HG03571 (cell line): ENCODE measurements around the gene NRG3.
"Not testable (repeated sequence)": the region's sequence is repeated elsewhere in the genome, so short reads cannot be mapped to it uniquely, and the experiment has no call there.

ENCODE experiments used
- ATAC-seq: cut with Tn5 transposase; IDR thresholded peaks from one replicate; pipeline ENCODE4 v1.9.1; 2021; ENCODE audit not compliant: unreplicated experiment

Gene NRG3

DNA sequence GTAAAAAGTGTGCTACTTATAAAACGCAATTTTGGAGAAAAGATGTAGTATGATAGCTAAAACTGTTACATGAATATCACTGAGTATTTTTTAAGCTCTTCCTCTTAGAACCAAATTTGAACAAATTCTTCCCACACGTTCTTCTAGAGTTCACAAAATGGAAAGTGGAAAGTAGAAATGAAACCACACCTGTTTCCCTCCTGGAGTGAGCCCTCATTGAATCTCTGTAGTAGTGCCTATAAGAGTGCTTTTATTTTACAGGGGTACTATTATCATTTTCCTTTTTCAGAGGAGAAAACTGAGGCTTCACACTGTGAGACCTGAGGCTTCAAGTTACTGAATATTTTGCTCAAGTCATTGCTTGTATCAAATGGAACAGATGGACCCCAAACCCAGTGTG is 393.0 kb downstream of the NRG3 start:
- ATAC-seq, result no peak

DNA sequence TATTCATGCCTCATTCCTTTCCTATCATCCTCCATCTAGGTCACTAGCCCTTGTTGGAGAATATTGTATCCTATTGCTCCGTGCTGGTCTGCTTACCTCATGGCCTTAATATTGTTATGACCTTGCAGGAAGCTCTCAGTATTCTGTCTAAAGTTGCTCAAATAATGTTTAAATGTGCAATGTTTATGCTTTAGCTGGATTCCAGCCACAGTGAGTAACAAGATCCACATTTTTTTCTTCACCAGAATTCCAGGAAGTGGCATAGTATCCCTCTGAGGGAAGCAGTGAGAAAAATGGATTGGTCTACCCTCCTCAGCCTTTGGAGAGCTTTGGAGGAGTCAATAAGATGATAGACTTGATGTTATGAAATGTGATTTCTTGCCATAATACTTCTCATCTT is 402.6 kb downstream of the NRG3 start:
- no peak for ATAC-seq

DNA sequence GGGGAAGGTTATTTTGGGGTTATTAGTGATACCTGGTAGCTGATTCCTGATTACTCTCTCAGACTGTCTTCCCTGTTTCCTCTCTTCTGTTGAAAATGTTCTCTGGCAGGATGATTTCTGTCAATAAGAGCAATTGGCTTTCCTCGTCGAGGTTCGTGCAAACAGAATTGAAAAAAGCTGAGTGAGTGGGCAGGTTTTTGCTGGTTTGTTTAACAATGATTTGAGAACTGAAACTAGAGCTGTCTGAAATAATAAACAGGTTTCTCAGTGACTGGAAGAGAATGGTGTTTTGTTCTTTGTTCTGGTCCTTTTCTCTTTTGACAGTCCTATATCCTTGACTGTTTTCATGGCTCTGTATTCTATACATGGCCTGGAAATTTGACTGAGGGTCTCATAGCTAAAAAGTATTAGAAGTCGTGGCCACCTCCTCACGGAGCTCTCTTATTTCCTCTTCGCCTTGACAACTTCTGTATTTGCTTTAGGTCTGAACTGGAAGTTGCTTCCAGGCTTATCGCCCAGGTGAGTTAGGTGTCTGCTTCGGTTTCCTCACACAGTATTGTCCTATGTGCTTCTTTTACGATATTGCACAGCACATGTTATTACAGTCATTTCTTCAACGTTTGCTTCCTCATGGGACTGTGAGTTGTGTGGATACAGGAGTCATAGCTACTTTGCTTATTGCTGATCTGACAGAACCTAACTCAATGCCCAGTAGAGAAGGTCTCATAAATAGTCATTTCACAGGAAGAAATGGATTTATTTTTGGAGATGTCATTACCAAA is 403.6 kb downstream of the NRG3 start:
- no peak for ATAC-seq

DNA sequence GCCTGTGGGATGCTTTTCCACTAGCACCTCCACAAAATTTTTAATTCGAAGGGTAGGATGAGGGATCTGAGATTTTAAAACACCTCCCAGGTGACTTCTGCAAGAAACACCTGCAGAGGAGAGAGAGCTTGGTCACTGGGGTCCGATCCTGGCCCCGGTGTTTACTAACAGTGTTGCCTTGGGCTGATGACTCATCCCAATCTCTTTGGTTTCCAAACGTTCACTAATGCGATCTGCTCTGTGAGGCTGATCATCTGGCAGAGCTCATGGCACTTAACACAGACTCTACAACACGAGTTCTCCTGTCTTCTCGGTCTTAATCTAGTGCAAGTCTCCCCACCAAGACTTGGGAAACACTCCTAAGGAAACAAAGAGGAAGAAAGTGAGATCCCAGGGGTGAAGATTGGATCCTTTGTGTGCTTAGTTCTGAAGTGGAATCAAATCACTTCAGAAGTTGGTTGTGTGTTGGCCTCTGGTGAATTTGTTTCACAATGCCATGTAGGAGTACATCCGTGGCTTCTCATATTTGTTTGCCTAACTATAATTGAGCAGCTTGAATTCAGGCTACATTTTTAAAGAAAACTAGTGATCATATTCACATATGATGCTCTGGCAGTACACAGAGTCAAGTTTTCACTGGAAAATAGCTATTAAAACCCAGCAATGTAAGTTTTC is 407.9 kb downstream of the NRG3 start:
- no peak for ATAC-seq

DNA sequence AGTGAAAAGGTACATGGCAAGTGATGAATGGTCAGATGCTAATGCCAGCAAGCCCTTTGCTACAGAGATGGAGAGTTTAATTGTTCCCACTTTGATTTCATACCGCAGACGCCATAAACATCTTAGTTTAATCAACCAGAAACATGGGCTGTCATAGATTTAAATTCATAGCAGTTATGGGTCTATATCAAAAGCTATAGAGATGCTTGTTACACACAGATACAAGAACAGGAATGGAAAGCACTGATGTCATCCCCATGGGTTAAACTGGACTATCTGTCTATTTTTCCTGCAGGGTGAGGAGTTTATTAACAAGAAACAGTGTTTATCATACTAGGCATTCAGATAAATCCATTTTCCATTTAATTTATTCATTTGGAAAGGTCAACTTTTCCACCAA is 409.2 kb downstream of the NRG3 start:
- no peak for ATAC-seq

DNA sequence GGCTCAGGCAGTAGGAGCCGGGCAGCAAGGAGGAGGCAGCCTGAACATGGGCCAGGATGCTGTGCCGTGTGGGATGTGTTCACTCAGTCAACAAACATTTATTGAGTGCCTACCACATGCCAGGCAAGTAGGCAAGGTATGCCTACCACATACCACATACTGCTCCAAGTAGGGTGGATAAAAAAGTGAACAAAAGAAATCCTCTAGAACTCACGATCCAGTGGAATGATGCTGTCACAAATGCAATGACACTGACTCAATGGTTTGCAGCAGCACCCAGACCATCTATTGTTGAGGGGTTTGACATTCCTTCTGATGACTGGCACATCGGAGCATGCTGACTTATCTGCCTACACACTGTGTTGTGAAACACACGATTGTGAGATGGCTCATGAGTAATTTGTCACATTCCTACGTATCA is 413.5 kb downstream of the NRG3 start:
- ATAC-seq, result no peak

DNA sequence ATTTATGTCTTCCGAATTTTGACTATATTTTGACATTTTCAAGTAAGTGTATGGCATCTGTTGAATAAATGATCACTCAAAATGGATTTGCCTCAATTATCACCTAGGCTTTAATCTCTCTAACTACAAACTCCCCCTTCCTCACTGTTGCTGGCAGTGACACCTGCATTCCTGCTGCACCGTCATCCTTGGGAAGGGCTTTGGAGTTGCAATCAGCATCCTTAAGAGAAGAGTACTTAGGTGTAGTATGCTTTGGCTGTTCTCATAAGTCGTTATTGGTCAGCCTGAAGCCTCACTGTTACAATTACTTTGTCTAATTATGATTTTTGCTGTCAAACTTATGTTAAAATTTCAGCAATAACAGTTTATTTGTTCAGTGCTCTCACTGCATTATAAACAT is 415.0 kb downstream of the NRG3 start:
- ATAC-seq, result no peak

DNA sequence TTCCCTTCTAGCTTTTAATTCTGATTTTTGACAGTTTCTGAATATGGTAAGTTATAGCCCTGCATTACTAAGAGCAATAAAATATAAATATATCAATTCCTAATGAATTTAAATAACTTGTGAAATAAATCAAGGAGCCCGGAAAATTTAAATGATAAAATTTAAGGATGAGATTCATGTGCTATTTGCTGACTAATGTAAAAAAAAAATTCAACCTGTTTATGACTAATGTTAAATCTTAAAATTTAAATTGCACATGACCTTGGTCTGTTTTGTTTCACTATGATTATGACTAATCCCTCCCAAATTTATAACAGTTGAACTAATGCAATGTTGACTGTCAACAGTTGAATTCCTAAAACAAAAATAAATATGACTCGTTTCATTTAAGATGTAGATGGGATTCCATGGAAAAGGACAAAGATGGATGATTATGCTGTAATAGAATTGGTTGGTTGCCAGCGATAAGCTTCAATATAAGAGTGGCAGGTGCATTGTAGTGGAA is 419.9 kb downstream of the NRG3 start:
- ATAC-seq, result no peak

DNA sequence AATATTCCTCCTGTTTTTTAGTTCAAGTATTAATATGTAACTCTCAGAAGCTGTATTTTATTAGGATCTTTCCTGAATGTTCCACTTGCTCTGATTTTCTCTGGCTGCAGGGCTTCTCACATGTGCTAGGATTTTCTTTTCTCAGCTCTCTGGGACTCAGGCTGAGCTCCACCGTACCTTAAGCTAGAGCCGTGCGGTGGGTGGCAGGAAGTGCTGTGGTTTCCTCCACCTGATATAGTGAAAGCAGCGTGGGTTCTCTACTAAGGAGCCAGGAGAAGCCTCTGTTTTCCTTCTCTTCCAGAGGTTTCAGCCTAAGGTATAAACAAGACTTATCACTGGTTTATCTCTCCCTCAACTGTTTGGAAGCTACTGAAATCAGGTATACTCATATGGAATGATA is 433.6 kb downstream of the NRG3 start:
- no peak for ATAC-seq

DNA sequence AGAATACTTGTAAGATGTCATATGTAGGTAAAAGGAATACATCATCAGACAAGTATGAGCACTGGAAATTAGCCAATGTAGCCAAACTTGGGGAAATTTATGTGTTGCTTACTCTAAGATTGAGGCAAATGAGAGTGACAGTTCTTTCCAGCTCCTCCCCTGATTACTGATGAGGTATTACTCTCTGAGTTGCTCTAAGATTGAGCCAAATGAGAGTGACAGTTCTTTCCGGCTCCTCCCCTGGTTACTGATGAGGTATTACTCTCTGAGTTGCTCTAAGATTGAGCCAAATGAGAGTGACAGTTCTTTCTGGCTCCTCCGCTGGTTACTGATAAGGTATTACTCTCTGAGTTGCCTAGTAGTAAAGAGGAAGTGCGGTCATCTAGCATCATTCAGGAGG is 435.8 kb downstream of the NRG3 start:
- ATAC-seq, result no peak

DNA sequence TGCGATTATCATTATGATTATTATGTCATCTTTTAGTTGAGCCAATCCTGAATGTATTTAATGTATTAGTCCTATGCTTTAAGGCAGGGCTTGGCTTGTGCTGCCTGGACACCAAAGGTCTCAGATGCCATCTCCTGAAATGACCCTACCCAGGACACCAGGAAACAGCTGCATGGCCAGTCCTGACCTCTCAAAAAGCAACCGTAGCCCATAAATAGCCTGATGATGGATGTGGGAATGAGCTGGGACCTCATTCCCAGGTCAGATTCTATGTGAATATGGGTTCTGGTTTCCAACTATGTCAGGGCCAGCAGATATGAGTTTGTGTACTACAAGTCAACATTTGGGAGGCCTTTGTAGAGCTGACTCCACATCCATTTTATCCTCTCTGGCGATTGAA is 438.4 kb downstream of the NRG3 start:
- no peak for ATAC-seq

DNA sequence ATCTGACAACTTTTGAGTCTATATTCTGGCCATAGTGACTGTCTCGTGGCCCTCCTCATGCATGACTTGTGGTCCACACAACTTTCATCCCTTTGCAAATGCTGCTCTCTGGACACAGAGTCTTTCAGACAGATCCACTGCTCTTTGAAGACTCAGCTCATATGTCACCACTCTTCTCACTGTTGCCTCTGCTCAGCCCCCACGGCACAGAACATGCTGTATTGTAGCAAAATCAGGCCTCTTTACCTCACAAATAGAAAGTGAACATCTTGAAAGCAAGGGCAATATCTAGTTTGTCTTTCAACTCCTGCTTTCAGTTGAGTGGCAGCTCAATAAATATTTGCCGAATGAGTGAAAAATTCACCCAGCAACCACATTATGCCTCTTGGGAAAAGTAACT is 443.5 kb downstream of the NRG3 start:
- ATAC-seq, result no peak

DNA sequence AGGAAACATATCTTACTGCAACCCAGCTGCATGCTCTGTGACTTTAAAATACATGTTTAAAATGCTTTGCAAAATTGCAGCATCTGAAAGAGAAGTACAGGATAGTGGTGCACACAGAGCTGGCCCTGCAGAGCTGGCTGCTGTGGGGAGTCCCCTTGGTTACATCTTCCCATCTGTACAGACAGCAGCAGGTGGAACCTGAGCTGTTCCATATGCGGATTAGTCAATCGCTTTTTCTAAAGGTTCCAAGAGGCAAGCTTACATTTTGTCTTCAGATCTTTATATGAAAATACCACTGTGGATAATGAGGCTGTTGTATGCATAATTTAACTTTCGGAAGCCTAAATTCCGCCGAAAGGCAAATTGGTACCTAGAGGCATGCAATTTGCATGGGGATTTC is 444.1 kb downstream of the NRG3 start:
- no peak for ATAC-seq

DNA sequence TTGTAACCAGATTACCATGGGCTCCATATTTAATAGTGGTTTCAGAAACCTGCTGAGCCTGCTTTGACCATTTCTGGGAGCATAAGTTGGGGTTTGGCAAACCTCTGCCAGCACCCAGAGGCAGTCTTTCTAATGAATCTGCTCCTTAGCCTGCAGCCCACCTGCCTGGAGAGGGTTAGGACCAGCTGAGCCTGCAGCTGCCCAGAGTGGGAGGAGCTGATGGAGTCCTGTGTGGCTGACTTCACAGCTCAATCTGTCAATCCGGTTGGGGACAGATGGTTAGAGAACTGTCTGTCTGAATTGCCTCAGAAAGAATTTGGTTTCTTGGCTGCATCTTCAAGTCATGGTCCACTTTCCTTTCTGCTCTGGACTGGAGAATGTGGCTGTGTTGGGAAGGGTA is 444.6 kb downstream of the NRG3 start:
- no peak for ATAC-seq

DNA sequence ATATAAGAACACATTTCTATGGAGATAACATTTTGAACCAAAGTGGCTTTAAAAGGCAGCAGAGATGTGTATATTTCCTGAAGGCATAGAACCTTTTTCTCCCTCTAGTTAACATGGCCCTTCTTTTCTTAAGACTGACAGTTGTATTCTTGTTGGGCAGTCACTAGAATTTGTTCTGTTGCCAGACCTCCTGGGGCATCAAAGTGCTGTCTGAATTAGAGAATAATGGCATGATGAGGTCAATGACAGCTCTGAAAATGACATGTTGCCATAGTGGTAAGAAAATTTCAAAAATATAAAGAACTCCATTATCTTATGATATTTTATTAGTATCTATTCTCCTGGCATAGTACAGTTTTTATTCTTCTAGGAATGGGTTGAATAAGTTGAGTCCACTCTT is 446.7 kb downstream of the NRG3 start:
- no peak for ATAC-seq

DNA sequence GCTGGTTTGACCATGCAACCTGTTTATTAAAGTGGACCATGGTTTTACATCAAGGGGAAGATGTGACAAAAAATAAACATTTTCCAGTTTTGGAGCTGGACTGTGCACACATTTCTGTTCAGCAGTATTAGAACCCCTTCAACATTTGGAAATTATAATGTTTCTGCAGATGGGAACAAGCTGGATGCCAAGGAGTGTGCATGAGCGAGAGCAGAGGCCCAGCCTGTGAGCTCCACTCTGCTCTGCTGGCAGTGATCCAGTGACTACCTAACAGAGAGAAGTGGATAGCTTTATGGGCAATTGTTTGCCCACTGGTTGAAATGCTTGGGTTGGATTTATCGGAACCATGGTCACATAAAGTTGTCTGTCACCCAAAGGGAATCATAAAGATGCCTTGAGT is 456.7 kb downstream of the NRG3 start:
- ATAC-seq, result no peak

DNA sequence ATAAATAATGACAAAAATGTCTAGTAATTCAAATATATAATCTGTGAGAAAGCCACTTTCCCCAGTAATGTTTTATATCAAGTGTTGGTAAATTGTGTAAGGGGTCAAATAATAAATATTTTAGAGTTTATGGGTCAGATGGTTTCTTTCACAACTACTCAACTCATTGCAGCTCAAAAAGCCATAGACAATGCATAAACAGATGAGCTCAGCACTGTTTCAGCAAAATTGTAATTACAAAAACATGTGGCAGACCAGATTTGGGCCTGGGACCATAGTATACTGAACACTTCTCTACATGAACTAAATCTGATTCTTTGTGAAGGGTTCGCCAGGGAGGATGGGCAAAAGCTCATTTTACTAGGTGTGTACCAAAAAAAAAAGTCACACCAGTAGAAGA is 460.8 kb downstream of the NRG3 start:
- ATAC-seq, result no peak

DNA sequence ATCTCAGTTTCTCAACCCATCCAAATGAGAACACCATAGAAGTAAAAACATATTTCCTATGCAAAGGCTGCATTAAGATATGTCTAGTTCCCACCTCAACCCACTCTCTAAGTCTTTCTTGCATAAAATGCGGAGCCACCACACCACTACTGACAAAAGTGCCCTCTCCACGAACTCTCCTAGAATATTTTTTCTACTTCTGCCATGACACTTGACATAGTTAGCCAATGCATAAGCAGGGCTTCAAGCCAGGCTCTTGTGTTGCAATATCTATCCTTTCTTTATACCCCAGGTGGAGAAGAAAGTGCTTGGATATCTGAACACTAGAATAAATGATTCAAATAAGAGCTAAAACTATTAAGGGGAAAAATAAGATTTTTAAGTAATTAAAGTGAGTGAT is 465.2 kb downstream of the NRG3 start:
- no peak for ATAC-seq

DNA sequence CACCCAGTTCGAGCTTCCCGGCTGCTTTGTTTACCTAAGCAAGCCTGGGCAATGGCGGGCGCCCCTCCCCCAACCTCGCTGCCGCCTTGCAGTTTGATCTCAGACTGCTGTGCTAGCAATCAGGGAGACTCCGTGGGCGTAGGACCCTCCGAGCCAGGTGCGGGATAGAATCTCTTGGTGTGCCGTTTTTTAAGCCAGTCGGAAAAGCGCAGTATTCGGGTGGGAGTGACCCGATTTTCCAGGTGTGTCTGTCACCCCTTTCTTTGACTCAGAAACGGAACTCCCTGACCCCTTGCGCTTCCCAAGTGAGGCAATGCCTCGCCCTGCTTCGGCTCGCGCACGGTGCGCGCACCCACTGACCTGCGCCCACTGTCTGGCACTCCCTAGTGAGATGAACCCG is 474.6 kb downstream of the NRG3 start:
- ATAC-seq, result not testable (repeated sequence)

DNA sequence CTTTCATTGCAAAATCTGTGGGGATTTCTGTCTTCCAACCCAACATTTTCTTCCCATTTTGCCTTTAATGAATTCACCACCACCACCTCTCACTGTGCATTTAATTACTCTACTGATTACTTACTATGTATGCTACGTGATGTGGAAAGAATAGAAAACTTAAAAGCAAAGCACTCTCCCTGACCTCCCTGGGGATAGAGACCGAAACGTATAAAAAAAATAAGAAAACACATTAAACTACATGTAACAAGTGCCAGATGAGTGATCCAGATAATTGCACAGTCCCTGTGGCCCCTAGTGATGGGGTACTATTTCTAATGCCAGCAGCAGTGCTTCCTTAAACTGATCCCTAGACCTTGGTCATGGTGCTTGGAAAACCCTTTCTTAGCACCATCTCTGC is 478.4 kb downstream of the NRG3 start:
- ATAC-seq, result no peak

DNA sequence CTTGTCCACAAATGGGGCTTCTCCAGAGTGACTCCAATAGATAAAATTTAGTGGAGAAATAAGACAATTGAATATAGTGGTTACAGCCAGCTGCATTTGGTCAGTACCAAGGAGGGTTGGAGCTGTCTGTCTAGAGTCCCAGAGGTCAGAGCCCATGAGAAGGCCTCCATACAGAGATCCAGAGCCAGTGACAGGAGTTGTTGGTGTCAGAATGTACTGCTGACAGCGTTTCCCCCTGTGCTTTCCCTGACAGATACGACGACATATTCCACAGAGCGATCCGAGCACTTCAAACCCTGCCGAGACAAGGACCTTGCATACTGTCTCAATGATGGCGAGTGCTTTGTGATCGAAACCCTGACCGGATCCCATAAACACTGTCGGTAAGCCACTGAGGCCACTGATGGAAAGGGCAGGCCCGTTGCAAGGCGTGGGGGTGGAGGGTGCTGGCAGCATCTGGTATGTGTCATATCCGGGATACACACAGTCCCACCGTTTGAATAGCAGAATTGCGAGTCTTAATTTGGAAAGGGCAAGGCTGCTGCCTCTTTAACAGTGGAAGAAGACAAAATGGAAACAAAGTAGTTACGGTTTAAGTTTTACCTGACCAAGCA is 483.6 kb downstream of the NRG3 start:
- ATAC-seq, result no peak

DNA sequence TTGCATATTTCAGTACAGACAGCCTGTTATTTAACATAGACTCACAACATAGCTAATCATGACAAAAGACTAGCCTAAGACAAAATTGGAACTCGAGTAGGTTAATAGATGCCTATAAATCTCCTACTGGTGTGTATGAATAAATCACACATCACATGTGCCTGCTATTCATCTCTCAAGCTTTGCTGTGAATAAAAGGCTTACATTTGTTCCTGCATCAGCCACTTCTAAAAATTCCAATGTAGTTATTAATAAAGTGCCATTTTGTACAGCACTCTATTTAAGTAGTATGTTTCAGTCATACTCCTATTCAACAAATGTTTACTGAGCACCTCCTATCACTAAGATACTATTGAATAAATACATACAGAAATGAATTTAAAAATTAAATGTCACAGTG is 486.3 kb downstream of the NRG3 start:
- ATAC-seq, result no peak
